Measurements from ENCODE around the gene TOR4A.
"Not testable (repeated sequence)": the region's sequence is repeated elsewhere in the genome, so short reads cannot be mapped to it uniquely, and the experiment has no call there.

The TOR4A gene

DNA sequence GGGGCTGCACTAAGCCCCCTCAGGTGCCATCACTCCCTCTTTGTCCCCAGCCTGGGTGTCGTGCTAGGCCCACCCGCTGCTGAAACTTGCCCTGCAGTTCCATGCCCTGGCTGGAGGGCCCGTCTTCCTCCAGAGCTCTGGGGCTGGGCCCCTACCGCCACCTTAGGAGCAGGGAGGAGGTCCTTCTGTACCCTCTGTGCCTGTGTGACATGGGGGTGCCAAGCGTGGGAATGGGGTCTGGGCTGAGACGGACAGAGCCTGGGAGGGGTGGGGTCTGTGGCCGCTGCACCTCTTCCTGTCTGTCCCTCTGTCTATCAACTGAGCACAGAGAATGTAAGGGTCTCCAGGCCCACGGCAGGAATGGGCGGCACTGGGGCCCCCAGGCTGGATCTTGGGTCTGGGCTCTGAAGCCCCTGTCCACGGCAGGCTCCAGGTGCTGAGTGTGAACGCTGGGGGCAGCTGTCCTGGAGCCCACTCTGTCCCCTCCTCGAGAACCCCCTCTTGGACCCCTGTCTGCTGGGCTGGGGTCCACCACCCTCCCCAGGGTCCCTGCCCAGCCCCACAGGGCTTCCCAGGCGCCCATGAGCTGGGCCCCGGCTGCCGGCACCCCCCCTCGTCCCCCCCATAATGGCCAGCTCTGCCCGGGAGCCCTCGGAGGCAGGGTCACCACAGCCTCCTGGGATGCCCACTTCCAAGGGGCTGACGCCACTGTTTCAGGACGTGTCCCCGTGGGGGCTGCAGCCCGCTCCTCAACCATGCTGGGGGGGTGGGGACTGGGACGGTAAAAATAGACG is 40.4 kb downstream of the TOR4A start:
- in situ Hi-C loops (cut with MboI; ENCODE audit: low sequenced_read_pairs) = no loop called here
- Histone ChIP-seq H3K9me3 (no peaks in the 10 kb centered on the region), H3K4me3 (no peak overlapping the region), H3K4me1 (no peaks in the 10 kb centered on the region), H3K27me3 (ENCODE audit: low read depth) (no peaks in the 10 kb centered on the region), H3K36me3 (replicated peaks) (no peaks in the 10 kb centered on the region)
- DNase-seq (ENCODE audit: low spot score in 2 of 2) = no peak

DNA sequence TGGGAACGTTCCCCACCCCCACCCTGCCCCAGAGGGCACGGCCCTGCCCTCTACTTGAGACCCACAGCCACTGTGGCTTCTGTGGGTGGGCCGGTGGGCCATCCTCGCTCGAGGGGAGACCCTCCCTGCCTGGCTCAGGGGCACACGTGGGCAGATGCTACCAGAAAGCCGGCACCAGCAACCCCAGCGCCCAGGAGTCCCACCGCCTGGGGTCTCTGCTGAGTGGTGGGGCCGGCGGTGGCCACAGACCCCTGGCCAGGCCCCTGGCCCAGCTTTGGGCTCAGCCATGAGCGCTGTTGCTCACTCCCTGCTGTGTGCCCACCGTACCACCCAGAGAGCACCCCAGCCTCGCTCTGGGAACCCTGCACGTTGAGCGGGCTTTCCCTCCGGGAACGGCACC is 41.1 kb downstream of the TOR4A start:
- H3K9me3 ChIP-seq = no peaks in the 10 kb centered on the region
- in situ Hi-C loops (cut with MboI; ENCODE audit: low sequenced_read_pairs) = no loop called here
- DNase-seq (ENCODE audit: low spot score in 2 of 2) = no peak
- H3K4me3 ChIP-seq = no peak overlapping the region
- H3K4me1 ChIP-seq = no peaks in the 10 kb centered on the region
- no peaks in the 10 kb centered on the region for H3K36me3 ChIP-seq (replicated peaks)
- no peaks in the 10 kb centered on the region for H3K27me3 ChIP-seq (ENCODE audit: low read depth)

DNA sequence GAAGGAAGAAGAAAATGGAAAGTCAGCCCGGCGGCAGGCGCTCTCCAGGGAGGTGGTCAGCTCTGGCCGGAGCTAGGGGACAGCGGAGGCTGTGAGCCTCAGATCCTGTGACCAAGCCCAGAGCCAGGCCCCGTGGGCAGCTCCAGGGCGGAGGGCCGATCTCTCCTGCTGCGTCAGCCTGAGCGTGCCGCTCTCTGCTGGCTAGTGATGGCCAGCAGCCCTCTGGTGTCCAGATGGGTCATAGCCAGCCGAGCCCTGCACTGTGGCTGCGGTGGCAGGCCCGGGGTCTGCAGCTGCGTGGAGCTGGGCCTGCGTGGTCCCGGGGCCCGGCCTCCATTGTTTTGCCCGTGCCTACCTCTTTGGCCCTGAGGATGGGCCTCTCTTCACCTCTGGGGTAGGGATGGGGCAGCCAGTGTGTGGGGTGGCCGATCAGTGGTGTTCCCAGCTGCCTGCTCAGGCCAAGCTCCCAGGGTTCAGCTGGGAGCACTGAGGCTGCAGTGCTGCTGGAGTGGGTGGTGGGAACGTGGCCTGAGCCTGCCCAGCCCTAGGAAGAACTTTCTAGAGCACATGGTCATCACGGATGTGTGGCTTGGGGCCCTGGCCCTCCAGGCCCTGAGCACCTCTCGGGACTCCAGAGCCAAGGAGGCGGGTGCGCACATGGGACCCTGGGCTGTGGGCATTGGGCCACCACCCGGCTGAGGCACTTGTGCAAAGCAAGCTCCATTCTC is 41.6 kb downstream of the TOR4A start:
- no peaks in the 10 kb centered on the region for H3K4me1 ChIP-seq
- in situ Hi-C loops (cut with MboI; ENCODE audit: low sequenced_read_pairs) = no loop called here
- H3K4me3 ChIP-seq = no peak overlapping the region
- no peaks in the 10 kb centered on the region for H3K36me3 ChIP-seq (replicated peaks)
- no peaks in the 10 kb centered on the region for H3K9me3 ChIP-seq
- H3K27me3 ChIP-seq (ENCODE audit: low read depth) = no peaks in the 10 kb centered on the region
- DNase-seq (ENCODE audit: low spot score in 2 of 2) = no peak

DNA sequence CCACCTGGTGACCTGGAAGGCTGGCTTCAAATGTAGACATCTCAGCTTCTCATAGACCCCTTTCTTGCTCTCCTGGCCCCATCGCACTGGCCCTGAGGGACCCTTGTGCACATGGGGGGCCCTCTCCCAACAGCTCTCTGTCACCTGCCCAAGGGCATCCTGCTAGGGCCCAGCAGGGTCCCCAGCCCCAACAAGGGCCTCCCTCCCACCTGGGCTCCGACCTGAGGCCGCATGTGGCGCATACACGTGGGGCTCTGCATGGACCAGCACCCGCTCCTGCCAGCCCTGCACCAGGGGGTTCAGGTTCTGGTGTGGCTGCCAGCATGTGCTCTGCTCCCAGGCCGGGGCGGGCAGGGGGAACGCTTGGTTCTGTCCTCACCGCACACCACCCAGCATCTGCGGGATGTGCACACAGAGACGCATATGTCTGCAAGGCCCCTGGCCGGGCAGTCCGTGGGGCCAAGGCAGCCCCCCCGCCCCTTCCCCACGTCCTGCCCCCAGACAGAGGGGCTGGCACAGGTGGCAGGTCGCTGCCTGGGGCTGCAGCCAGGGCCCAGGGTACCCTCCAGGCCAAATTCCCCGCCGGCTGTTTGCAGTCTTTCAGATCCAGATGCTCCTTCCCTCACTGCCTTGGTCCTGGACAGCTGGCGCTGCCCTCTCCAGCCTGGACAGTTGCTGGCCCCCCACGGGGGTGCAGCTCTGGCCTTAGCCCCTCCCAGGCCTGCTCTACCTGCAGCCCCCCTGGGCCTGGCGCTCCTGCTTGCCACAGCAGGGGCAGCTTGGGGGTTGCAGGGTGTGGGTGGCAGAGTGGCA is 42.4 kb downstream of the TOR4A start:
- H3K9me3 ChIP-seq = no peaks in the 10 kb centered on the region
- no peaks in the 10 kb centered on the region for H3K27me3 ChIP-seq (ENCODE audit: low read depth)
- H3K4me1 ChIP-seq = no peaks in the 10 kb centered on the region
- no peaks in the 10 kb centered on the region for H3K36me3 ChIP-seq (replicated peaks)
- no peak overlapping the region for H3K4me3 ChIP-seq
- in situ Hi-C loops (cut with MboI; ENCODE audit: low sequenced_read_pairs) = no loop called here
- DNase-seq (ENCODE audit: low spot score in 2 of 2) = no peak

DNA sequence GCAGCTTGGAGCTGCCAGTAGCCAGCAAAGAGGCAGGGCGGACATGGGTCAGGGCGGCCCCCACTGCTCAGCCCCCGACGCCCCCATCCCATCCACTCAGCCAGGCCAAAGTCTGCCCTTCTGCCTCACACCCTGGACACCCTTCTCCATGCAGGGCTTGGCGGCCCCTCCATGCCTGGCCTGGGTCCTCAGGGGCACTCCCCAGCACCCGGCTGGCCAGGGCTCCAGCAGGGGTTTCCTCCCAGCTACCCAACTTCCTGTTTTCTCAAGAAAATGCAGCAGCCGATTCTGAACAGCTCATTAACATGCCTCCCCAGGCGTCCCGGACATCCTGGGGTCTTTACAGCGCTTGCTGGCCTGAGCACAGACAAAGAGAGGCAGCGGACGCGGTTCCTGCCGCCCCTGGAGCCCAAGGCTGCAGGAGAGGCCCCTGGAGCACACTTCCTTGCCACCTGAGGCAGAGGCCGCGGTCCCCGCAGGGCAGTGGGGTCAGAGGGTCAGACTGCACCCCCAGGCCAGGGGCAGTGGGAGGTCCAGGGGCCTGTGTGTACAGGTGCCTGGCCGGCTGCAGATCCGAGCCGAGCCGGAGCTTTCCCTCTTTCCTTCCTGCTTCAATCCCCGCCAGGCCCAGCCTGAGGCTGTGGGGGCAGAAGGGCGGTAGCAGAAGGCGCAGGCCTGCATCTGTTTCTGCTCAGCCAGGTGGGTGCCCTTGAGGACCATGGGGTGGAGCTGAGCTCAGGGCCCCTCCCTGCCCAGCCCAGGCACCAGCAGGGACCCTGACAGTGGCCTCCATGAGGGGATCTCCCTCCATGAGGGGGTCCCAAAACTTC is 43.2 kb downstream of the TOR4A start:
- H3K27me3 ChIP-seq (ENCODE audit: low read depth) = no peaks in the 10 kb centered on the region
- no peaks in the 10 kb centered on the region for H3K36me3 ChIP-seq (replicated peaks)
- no peak overlapping the region for H3K4me3 ChIP-seq
- no peak for DNase-seq (ENCODE audit: low spot score in 2 of 2)
- no peaks in the 10 kb centered on the region for H3K9me3 ChIP-seq
- in situ Hi-C loops (cut with MboI; ENCODE audit: low sequenced_read_pairs) = no loop called here
- H3K4me1 ChIP-seq = no peaks in the 10 kb centered on the region

DNA sequence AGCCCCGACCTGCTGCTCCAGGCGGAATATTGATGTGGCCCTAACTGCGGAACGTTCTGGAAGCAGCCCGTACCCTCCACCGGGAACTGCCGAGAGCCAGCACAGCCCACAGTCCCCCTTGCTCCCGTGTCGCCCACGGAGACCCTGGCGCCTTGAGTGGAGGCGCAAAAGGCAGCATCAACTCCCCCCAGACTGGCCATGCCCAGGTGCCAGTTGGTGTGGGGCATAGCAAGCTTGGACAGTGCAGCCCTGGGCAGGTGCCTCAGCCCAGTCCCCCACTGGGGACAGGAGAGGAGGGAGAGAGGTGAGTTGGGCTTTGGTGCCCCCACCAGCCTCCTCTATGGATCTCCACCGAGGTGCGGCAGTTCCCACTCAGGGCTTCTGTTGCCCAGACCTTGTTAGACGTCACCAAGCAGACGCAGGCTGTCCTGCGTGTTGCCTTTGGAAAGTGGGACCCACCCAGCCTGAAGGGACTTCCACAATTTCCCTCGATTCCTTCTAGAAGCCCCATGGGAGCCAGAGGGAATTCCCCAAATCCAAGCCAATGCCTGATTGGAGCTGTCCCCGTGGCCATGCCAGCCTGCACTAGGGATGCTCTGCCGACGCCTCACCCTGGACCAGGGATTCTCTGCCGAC is 44.3 kb downstream of the TOR4A start:
- Histone ChIP-seq H3K4me3 (no peak overlapping the region), H3K9me3 (no peaks in the 10 kb centered on the region), H3K36me3 (replicated peaks) (no peaks in the 10 kb centered on the region), H3K27me3 (ENCODE audit: low read depth) (peaks cover 10% of the 10 kb centered on the region; the same call in 1 of the 2 replicates), H3K4me1 (no peaks in the 10 kb centered on the region)
- peak in 1 of 2 experiments; percentile 6 for DNase-seq (ENCODE audit: low spot score in 2 of 2)
- in situ Hi-C loops (cut with MboI; ENCODE audit: low sequenced_read_pairs) = no loop called here

DNA sequence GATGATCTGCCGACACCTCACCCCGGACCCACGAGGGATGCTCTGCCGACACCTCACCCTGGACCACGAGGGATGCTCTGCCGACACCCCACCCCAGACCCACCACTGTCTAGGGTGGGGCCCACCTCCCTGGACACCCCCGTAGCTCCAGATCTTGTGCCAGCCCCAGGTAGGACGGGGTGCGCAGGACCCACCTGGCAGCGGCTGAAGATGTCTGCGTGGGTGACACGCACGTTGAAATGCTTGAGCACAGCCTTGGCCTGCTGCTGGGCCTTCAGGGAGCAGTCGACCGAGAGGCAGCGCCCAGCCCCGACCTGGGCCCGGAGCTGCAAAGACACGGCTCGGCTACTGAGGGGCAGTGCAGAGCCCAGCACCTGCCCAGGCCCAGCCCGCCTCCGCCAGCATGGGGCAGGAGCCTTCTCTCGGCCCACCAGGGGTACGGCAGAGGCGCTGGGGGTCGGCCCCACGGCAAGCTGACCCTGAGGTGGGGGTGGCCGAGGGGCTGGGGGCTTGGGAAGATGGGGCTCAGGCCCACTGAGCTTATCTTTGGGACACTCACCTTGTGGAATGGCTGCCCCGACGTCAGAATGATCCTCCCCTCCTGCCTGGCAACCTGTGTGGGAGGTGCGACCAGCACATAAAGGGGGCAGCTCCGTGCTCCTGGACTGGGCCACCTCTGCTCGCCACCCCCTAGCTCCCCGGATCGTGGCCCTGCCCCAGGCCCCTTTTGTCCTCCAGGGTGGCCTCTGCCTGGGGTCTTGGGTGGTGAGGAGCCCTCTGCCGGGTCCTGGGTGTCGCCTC is 46.2 kb downstream of the TOR4A start:
- Histone ChIP-seq H3K27me3 (ENCODE audit: low read depth) (peaks cover 13% of the 10 kb centered on the region; the same call in 1 of the 2 replicates), H3K9me3 (no peaks in the 10 kb centered on the region), H3K4me1 (no peaks in the 10 kb centered on the region), H3K4me3 (no peak overlapping the region), H3K36me3 (replicated peaks) (no peaks in the 10 kb centered on the region)
- no peak for DNase-seq (ENCODE audit: low spot score in 2 of 2)
- in situ Hi-C loops (cut with MboI; ENCODE audit: low sequenced_read_pairs) = no loop called here

DNA sequence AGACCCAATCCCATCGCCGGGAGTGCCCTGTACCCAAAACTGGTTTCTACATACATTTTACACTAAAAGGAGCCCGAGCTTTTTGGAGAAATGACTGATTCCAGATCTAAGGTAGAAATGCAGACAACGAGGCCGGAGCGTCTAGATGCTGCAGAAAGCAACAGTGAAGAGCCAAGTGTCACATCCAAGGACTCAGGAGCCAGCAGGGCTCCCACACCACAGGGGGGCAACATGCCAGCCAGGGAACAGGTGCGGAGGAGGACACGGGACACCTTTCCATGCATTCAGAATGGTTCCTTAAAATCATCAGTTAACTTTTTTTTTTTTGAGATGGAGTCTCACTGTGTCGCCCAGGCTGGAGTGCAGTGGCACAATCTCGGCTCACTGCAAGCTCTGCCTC is 47.6 kb downstream of the TOR4A start:
- DNase-seq (ENCODE audit: low spot score in 2 of 2) = no peak
- Histone ChIP-seq H3K4me3 (no peak overlapping the region), H3K9me3 (no peaks in the 10 kb centered on the region), H3K36me3 (replicated peaks) (no peaks in the 10 kb centered on the region), H3K27me3 (ENCODE audit: low read depth) (peaks cover 13% of the 10 kb centered on the region; the same call in 1 of the 2 replicates), H3K4me1 (no peaks in the 10 kb centered on the region)
- in situ Hi-C loops (cut with MboI; ENCODE audit: low sequenced_read_pairs) = no loop called here

DNA sequence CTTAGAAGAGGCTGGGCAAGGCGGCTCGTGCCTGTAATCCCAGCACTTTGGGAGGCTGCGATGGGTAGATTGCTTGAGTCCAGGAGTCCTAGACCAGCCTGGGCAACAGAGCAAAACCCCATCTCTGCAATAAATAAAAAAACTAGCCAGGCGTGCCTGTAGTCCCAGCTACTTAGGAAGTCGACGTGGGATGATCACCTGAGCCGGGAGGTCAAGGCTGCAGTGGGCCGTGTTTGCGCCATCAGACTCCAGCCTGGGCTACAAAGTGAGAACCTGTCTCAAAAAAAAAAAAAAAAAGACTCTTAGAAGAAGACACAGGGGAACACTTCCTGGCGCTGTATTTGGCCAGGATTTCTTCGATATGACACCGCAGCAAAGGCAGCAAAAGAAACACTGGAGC is 48.3 kb downstream of the TOR4A start:
- Histone ChIP-seq H3K4me3 (no peak overlapping the region), H3K4me1 (no peaks in the 10 kb centered on the region), H3K27me3 (ENCODE audit: low read depth) (peaks cover 13% of the 10 kb centered on the region; the same call in 1 of the 2 replicates), H3K36me3 (replicated peaks) (no peaks in the 10 kb centered on the region), H3K9me3 (no peaks in the 10 kb centered on the region)
- in situ Hi-C loops (cut with MboI; ENCODE audit: low sequenced_read_pairs) = no loop called here
- no peak for DNase-seq (ENCODE audit: low spot score in 2 of 2)

DNA sequence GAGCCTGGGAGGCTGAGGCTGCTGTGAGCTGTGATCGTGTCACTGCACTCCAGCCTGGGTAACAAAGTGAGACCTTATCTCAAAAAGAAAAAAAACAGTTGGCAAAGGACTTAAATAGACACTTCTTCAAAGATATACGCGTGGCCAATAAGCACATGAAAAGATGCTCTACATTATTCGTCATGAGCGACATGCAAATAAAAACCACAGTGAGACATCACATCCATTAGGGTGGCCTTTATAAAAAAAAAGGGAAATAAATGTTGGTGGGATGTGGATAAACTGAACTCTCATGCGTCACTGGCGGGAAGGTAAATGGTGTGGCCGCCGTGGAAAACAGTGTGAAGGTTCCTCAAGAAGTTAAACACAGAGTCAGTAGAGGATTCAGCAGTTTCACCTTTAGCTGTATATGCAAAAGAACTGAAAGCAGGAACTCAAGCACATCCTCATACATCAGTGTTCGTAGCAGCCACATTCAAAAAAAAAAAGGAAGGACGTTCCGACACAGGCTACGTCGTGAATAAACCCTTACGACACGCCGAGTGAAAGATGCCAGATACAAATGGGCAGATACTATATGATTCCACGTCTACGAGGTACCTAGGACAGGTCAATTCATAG is 49.0 kb downstream of the TOR4A start:
- Histone ChIP-seq H3K27me3 (ENCODE audit: low read depth) (peaks cover 13% of the 10 kb centered on the region; the same call in 1 of the 2 replicates), H3K9me3 (no peaks in the 10 kb centered on the region), H3K4me1 (no peaks in the 10 kb centered on the region), H3K4me3 (no peak overlapping the region), H3K36me3 (replicated peaks) (no peaks in the 10 kb centered on the region)
- DNase-seq (ENCODE audit: low spot score in 2 of 2) = no peak
- in situ Hi-C loops (cut with MboI; ENCODE audit: low sequenced_read_pairs) = no loop called here

DNA sequence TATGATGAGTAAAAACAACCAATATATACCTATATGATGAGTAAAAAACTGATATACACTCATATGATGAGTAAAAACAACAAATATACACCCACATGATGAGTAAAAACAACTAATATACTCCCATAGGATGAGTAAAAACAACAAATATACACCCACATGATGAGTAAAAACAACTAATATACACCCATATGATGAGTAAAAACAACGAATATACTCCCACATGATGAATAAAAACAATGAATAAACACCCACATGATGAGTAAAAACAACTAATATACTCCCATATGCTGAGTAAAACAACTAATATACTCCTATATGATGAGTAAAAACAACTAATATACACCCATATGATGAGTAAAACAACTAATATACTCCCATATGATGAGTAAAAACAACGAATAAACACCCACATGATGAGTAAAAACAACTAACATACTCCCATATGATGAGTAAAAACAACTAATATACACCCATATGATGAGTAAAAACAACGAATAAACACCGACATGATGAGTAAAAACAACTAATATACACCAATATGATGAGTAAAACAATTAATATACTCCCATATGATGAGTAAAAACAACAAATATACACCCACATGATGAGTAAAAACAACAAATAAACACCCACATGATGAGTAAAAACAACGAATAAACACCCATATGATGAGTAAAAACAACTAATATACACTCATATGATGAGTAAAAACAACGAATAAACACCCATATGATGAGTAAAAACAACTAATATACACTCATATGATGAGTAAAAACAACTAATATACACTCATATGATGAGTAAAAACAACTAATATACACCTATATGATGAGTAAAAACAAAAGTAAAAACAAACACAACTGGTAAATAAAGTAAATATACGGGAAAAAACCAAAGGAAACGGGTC is 50.4 kb downstream of the TOR4A start:
- H3K4me1 ChIP-seq; in situ Hi-C loops (cut with MboI; ENCODE audit: low sequenced_read_pairs); H3K36me3 ChIP-seq (replicated peaks); H3K9me3 ChIP-seq; H3K4me3 ChIP-seq: not testable (repeated sequence)
- DNase-seq (ENCODE audit: low spot score in 2 of 2) = peak in 1 of 2 experiments; percentile 38
- H3K27me3 ChIP-seq (ENCODE audit: low read depth) = peaks cover 13% of the 10 kb centered on the region; the same call in 1 of the 2 replicates

Measured in HAP-1 (cell line).